AG04449 (cell line): Measurements from ENCODE around the gene CYREN.

Experiments
- CTCF ChIA-PET: fragments of 350-600 bp; formaldehyde crosslinking; extraction: SDS; loops from one replicate; lab custom pipeline; 2021; ENCODE audit warnings: antibody characterized with exemption; lab: Yijun Ruan, JAX
- POLR2A ChIA-PET: fragments of 400-600, 350-600 bp; formaldehyde crosslinking; extraction: SDS; loops from one replicate; lab custom pipeline; 2020; ENCODE audit warnings: antibody characterized with exemption, inconsistent platforms; lab: Yijun Ruan, JAX
- DNase-seq: peaks from one replicate; pipeline ENCODE4 v3.0.0-alpha.2; 2010; ENCODE audit warnings: low read depth, low spot score
- H3K4me3 ChIP-seq: 2 replicates; pipeline ENCODE4 v1.5.1; 2011; ENCODE audit warnings: low read depth, mild to moderate bottlenecking, control low read depth, low read length
- CTCF ChIP-seq: IDR thresholded peaks from one replicate; pipeline ENCODE4 v1.5.1; 2011; ENCODE audit warnings: mild to moderate bottlenecking, moderate library complexity, low read length, control low read depth, inconsistent platforms; ENCODE audit not compliant: insufficient read depth; ENCODE audit errors: missing control alignments

The CYREN gene

GRCh38 chr7:135188298-135188984, 17.9 kb upstream of the CYREN start:
- ChIA-PET CTCF (interaction anchor here (0.9 to 4.4 kb wide), 2 partner anchors 7 to 17 kb away, joined by 3 to 25 read pairs; partner anchors contain the start of gene CYREN), POLR2A (no interaction called here)
- H3K4me3 ChIP-seq = no peak overlapping the region
- DNase-seq = no peak
- no peak for TF ChIP-seq CTCF

GRCh38 chr7:135186841-135187253, 16.3 kb upstream of the CYREN start:
- DNase-seq = no peak
- H3K4me3 ChIP-seq = no peak overlapping the region
- no peak for TF ChIP-seq CTCF
- ChIA-PET POLR2A (no interaction called here), CTCF (no interaction called here)

- no peak for DNase-seq
- CTCF ChIA-PET = no interaction called here
- TF ChIP-seq CTCF = no peak
- H3K4me3 ChIP-seq = no peak overlapping the region
- POLR2A ChIA-PET = no interaction called here
These were observed 15.7 kb upstream of the CYREN start for GRCh38 chr7:135186261-135186540.

GRCh38 chr7:135185471-135186260, 15.2 kb upstream of the CYREN start:
- ChIA-PET CTCF (no interaction called here), POLR2A (no interaction called here)
- no peak for DNase-seq
- no peak for TF ChIP-seq CTCF
- no peak overlapping the region for H3K4me3 ChIP-seq

- no peak for DNase-seq
- CTCF ChIA-PET = no interaction called here
- H3K4me3 ChIP-seq = no peak overlapping the region
- TF ChIP-seq CTCF = no peak
- POLR2A ChIA-PET = no interaction called here
These were observed 13.8 kb upstream of the CYREN start for GRCh38 chr7:135184254-135184841.

GRCh38 chr7:135183478-135183877, 13.0 kb upstream of the CYREN start:
- ChIA-PET POLR2A (no interaction called here), CTCF (interaction anchor here (5.7 kb wide), 1 partner anchor 14 kb away, joined by 29 read pairs; the partner anchor contains the start of gene CYREN)
- DNase-seq = no peak
- no peak for TF ChIP-seq CTCF
- H3K4me3 ChIP-seq = no peak overlapping the region
